ENCODE measurements around the gene ABCG4.
"Not testable (repeated sequence)": the region's sequence is repeated elsewhere in the genome, so short reads cannot be mapped to it uniquely, and the experiment has no call there.

Gene ABCG4

DNA sequence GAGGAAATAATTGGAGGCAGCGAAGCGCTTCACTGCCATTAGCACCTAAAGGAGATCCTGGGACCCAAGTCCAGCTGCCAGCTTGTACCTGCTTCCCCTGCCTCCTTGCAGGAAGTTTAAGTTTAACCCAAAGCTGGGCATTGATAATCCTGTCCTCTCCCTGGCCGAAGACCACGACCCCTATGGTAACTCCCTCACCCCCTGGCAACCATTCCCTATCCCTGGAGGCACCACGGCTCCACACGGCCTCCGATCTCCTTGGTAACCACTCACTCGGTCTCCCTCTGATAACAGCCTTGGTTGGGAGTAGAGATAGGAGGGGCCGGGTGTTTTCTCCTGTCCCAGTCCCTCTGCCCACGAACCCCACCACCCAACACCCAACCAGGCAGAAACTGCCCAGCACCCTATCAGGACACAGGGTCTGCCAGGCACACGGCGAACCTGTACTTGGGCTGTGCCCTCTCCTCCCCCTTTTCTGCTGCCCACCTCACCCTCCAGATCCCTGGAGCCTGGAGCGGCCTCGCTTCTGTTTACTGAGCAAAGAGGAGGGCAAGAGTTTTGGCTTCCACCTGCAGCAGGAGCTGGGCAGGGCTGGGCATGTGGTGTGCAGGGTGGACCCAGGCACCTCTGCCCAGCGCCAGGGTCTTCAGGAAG is 37.3 kb downstream of the ABCG4 start:
- no peak for DNase-seq

DNA sequence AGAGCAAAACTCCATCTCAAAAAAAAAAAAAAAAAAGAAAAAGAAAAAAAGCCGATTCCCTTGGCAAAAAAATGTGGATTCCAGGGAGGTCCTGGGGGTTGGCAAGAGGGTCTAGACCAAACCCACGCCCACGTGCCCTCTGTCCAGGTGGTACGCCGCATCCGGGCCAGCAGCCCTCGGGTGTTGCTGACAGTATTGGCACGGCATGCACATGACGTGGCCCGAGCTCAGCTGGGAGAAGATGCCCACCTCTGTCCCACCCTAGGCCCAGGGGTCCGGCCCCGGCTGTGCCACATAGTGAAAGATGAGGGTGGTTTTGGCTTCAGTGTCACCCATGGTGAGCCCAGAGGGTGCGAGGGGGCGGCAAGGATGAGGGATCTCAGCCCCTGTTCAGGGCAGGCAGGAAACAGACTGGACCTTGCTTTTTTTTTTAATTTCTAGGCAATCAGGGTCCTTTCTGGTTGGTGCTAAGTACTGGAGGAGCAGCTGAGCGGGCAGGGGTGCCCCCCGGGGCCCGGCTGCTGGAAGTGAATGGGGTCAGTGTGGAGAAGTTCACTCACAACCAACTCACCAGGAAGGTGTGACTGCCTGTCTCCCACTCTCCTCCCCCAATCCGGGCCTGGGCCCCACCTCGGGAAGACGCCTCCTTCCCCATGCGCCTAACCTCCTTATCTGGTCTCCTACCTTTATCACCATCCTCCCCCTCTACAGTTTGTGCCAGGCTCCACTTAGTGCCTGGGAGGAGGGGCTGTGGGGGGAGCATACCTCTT is 38.5 kb downstream of the ABCG4 start:
- DNase-seq = no peak

DNA sequence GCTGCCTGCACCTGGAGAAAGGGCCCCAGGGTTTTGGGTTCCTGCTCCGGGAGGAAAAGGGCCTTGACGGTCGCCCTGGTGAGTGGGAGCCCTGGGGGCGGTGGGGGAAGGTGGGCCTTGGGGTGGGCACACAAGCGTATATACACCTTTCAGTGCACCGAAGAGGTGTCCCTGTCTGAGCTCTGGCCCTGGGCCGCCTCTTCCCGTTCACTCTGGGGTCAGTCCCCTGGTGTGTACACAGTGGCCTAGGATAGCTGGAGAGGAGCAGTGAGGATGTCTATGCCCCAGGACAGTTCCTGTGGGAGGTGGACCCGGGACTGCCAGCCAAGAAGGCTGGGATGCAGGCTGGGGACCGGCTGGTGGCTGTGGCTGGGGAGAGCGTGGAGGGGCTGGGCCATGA is 39.2 kb downstream of the ABCG4 start:
- no peak for DNase-seq

DNA sequence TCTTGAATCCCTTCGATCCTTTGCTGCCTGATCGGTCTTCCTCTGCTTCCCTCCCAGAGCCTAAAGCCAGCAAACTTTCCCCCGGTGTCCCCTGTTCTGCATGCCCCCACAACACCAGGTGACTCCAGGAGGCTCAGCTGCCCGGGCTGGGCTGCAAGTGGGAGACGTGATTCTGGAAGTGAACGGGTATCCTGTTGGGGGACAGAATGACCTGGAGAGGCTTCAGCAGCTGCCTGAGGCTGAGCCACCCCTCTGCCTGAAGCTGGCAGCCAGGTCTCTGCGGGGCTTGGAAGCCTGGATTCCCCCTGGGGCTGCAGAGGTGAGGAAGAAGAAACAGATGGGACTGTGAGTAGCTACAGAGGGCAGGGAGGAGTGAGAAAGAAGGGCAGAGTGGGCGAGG is 40.0 kb downstream of the ABCG4 start:
- DNase-seq = no peak

DNA sequence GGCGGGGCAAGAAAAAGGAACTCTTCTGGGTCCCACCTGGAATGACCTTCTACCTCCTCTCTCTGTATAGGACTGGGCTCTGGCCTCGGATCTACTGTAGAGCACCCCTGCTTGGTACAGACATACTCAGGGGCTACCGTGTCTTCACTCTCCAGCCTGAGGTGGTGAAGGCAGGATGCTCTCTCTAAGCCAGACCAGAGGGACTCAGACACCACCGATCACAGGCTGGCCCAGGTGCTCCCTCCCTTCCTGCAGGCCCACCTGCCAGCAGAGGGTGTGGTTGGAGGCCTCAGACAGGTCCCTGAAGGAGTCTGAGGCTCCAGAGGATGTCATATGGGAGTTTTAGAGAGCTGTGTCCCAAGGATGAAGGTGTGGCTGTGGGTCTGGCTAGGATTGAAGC is 40.5 kb downstream of the ABCG4 start:
- no peak for DNase-seq

DNA sequence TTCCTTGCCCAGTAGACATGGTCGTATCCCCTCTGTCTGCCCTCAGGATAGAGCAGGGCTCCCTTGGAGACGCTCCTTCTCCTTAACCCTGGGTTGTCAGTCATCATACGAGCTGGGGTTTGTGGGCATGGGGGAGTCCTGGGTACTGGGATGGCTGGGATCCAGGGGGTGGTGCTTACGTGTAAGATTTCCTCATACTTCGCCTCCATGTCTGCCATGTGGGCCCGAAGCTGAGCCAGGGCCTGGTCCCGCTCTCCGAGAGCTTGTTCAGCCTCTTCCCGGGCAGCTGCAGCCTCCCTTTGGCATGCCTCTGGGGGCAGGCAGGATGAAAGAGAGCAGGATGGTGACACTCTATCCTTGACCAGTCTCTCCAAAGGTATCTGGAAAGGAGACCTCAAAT is 41.7 kb downstream of the ABCG4 start:
- DNase-seq = no peak

DNA sequence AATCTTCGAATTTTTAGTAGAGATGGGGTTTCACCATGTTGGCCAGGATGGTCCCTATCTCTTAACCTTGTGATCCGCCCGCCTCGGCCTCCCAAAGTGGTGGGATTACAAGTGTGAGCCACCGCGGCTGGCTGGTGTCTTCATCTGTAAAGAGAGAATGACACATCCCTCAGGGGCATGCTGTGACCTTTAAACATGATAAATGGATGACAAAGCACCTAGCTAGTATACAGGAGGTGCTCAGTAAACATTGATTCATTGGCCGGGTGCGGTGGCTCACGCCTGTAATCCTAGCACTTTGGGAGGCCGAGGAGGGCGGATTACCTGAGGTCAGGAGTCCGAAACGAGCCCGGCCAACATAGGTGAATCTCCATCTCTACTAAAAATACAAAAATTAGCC is 42.4 kb downstream of the ABCG4 start:
- not testable (repeated sequence) for DNase-seq

DNA sequence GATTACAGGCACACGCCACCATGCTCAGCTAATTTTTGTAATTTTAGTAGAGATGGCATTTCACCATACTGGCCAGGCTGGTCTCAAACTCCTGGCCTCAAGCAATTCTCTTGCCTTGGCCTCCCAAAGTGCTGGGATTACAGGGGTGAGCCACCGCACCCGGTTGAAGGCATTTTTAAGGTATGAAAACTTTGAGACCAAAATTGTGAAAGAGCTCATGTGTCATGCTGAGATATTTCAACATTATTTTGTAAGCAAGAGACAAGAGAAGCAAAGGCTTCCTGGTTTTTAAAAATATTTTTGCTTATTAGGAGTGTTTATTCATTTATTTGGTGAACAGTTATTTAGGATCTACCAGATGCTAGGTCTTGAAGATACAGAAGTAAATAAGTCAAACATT is 43.3 kb downstream of the ABCG4 start:
- no peak for DNase-seq

DNA sequence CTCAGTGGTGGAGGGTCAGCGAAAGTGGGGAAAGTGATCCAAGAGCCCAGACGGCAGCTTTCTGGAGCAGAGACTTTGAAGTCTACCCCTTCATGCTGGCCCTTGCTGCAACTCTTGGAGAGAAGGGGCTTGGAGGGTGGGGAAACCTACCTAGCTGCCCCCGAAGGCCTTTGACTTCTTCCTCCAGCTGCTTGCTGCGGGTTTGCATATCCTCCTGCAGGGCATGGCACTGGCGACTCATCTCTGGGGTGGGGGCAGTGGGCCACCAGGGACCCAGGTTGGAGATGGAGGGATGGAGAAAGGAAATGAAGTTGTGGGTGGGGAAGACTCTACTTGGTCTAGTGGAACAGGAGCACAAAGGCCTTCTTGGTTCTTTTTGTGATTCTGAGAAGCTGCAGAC is 44.1 kb downstream of the ABCG4 start:
- DNase-seq = no peak

DNA sequence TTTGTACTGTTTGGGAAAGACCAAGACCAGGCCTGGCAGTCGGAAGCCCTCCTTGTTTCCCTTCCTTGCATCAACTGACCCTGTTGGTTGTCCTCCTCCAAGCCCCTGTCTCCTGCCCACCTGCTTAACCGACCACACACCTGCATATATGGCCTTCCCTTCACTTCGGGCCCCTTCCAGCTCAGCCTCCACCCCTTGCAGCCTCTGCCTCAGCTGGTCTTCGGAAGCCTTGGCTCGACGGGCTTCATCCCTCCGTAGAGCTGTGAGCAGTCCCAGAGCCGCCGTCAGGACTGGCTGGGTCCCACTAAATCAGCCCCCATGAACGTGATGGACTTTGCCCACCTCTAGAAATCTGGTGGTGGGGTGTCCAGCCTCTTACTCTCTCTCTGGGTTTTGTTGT is 44.8 kb downstream of the ABCG4 start:
- DNase-seq = no peak

DNA sequence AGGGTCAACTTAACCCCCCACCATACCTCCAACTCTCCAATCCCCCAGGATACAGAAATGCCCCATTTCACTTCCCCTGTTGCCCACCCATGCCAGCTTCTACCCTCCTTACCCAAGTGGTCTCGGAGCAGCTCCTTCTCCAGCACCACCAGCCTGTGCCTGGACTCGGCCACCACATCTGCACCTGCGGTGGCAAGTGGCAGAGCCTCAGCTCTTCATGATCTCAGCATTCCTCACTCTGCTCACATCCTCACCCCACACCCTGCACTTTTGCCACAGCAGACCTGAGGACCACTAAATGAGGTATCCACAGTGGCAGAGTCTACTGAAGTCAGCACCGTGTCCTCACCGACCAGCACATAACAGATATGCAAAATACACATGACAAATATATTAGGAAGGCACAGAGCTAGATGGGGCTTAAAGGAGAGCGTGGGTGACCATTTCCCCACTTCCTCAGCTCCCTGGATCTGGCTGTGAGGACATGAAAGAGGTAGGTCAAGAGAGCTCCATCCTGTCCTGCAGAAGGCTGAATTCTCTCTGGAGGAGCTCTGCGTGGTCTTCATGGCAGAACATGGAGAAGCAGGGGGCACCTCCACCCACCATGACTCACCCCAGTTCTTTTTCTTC is 46.1 kb downstream of the ABCG4 start:
- DNase-seq = no peak

DNA sequence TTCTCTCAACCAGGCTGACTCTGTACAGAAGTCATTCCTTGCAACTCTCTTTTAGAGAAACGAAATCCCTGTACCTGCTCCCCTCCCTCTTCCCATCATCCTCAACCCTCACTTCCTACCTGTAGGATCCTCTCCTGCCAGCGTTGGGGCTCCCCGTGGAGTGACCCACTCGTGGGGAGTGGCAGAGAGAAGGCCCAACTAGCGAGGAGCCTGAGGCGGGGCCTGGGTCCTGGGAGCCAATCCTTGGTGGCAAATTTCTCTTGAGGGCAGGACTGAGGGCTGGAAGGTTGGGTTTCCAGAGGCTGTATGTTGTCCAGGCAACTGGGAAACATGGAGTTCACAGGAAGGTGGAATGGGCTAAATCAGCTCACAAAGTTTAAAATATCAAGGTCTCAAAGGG is 46.8 kb downstream of the ABCG4 start:
- peak; percentile 82 for DNase-seq

DNA sequence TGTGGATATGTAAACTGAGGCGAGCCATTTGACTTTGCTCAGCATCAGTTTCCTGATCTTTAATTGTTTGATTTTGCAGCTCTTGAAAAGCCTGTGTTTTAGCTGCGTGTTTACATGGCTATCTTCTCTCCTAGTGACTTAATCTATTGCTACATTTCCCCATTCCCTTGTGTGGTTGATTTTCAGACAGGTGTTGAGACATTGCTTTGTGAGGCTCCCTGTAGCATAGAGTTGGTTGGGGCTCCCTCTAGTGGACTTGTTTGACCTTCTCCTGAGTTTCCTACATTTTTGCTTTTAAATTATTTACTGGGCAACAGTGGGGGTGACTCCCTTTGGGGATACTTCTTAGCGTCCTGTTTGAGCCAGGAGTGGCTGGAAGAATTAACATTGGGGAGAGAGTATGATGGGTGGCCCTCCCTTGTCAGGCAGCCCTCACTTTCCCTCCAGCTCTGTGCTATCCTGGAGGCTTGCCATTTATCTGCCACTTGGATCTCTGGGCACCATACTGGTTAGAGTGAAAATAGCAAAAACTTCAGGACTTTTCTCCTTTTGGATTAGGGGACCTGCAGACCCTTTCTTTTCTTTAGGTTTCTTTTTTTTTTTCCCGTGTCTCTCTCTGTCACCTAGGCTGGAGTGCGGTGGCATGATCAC is 48.1 kb downstream of the ABCG4 start:
- peak; percentile 92 for DNase-seq

DNA sequence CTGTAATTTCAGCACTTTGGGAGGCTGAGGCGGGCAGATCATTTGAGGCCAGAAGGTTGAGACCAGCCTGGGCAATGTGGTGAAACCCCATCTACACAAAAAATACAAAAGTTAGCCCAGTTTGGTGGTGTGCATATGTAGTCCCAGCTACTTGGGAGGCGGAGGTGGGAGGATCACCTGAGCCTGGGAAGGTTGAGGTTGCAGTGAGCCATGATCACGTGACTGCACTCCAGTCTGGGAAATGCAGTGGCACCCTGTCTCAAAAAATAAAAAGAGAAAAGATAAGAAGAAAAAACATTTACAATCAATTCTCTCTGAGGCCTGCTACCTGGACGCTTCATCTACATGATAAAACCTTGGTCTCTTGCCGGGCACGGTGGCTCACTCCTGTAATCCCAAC is 50.1 kb downstream of the ABCG4 start:
- DNase-seq = no peak

DNA sequence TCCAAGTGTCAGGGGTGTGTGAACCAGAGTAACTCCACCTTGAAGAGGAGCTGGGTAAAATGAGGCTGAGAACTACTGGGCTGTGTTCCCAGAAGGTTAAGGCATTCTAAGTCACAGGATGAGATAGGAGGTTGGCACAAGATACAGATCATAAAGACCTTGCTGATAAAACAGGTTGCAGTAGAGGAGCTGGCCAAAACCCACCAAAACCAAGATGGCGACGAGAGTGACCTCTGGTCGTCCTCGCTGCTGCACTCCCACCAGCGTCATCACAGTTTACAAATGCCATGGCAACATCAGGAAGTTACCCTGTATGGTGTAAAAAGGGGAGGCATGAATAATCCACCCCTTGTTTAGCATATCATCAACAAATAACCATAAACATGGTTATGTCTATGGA is 52.4 kb downstream of the ABCG4 start:
- DNase-seq = not testable (repeated sequence)

DNA sequence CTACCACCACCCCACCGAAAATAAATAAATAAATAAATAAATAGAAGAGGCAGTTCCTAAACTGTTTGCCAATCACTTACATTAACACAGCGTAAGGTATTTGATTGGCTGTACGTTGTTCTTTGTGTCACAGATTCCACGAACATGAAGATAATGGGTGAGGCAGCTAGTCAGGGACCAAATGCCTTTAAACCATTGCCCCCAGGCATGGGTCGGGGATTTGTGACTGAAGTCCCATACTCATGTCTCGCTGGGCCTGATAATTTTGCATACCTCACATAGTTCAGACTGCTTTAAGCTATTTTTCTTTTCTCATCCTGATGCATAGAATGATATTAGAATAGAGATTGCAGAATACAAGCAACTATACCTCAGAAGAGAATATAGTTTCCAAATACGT is 53.7 kb downstream of the ABCG4 start:
- DNase-seq = no peak

DNA sequence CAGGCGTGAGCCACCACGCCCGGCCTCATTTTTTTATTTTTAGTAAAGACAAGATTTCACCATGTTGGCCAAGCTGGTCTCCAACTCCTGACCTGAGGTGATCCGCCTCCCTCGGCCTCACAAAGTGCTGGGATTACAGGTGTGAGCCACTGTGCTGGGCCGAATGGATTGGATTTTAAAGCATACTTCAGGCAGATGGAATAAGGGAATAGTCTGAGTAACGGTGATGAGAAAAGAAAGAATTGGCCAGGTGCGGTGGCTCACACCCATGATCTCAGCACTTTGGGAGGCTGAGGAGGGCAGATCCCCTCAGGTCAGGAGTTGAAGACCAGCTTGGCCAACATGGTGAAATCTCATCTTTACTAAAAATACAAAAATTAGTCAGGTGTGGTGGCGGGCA is 55.2 kb downstream of the ABCG4 start:
- DNase-seq = no peak

DNA sequence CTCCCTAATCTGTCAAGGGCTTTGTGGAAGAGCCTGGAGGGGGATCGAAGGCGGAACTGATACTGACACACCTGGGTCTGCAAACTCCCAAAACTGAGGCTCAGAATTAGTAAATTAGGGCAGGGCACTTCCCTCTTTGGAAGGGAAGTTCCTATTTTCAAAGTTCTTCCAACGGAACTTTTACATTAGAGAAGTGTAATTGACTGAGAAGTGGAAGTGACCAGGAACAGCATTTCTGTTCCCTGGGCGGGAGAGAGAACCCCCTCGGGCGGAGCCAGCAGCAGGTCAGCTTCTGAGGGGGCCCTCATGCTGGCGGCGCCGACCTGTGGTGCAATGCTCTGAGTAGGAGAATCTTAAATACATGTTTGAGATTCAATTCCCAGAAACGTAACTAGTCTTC is 56.2 kb downstream of the ABCG4 start:
- DNase-seq = no peak

DNA sequence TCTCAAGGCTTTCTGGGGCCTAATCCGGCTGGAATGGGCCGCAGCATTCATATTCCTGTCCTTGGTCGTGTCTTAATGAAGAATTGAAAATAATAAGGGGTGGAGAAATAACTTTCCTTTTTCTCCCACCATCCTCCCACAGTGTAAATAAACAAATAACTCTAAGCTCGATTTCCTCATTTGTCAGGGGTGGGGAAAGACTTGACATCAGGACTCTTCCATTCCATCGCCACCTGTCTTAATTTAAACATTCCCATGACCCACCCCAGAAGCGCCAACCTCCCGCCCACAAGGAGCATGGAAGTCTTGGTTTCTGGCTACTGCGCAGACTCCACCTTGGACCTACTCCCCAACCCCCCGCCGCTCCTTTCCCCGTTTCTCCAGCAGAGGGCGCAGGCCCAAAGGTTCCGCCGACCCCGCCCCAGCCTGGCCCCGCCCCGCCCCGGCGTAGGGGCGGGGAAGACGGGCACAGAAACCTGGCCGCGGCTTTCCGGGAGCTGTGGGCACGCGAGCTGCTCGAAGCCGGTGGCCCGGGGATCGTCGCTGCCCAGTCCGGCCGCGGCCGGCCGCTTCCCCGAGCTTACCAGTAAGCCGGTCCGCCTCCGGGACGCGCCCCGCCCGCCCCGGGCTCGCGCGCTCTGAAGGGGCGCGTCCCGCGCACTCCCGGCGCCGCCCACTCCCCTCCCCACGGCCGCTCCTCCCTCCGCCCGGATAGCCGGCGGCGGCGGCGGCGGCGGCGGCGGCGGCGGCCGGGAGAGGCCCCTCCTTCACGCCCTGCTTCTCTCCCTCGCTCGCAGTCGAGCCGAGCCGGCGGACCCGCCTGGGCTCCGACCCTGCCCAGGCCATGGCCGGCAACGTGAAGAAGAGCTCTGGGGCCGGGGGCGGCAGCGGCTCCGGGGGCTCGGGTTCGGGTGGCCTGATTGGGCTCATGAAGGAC is 57.0 kb downstream of the ABCG4 start, which contains the start of gene CBL:
TSS of gene CBL (plus strand) at position 766 of the 937 bp plus-strand sequence. CDS start at position 845, 79 bp downstream.
- peak; percentile 88 for DNase-seq

DNA sequence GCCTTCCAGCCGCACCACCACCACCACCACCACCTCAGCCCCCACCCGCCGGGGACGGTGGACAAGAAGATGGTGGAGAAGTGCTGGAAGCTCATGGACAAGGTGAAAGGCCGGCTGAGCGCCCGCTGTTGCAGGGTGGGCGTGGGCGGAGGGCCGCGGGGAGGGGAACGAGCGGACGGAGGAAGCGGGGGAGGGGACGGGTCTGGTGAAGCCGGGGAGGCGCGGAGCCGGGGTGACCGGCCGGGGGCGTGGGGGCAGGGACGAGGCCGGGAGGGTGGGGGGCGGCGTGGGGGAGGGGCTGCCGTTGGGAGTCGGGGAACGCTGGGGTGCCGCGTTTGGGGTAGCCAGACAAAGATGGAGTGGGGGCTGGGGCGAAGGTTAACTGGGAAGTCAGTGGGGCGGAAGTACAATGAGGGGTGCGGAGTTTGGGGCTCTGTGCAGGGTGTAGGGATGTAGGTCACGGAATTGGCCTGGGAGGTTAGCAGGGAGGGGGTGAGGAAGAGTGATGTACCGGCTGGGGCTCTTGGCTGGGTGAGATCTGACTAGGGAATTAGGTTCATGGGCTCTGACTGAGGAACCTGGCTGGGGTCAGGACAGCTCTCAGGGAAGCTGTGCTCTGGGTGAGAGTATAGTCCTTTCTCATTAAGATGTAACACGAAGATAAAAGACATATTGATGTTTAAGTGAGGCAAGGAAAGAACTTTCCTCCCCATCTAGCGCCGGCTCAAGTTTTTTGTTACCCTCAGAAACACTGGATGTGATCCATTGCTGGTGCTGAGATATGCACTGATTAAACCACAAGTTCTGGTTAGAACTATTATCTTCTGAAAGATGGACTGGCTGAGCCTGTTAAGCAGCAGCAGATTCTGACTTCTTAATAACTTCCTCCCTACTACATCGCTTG is 57.9 kb downstream of the ABCG4 start:
- peak; percentile 23 for DNase-seq

DNA sequence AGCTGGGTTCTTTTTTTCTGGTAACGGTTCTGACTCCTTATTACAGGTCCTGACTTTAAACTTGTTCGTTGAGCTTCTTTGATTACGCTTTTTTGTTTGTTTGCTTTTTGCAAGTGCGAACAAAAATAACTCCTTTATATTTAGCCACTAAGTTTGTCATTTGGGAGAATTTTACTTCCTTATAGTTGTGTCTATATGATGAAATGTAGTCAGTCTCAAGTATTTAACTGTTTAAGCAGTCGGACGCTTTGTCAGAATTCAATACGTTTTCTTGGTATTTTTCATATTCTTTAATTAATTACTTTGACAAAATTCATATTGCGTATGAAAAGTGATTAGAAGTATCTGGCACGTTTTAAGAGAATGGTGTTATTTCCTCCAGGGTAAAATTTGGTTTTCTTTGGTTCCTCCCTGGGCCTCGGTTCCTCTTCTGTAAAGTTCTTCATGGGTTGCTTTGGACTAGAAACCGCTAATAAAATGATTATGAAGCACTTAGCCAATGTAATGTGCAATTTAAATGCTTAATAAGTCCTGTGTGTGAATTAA is 58.6 kb downstream of the ABCG4 start:
- no peak for DNase-seq
